Keratinocyte (primary cell): Measurements from ENCODE around the gene PSMB10.
A peak's percentile ranks its signal among the peaks of the same experiment; 100 is the strongest.

Experiments used
- EZH2 ChIP-seq: IDR thresholded peaks from one replicate; pipeline ENCODE4 v1.6.1; 2012; ENCODE audit warnings: inconsistent platforms, mild to moderate bottlenecking, low read length, moderate library complexity
- TF ChIP-seq, protein P1 (sequence below), 3 experiments: IDR thresholded peaks in 1 of 3; conservative IDR thresholded peaks in 1 of 3; optimal IDR thresholded peaks in 1 of 3; 2 replicates in 2 of 3; 3 replicates in 1 of 3; pipeline versions ENCODE3 to v1.5.1; 2011; ENCODE audit warnings: low read length in 3 of 3, mild to moderate bottlenecking in 3 of 3, moderate library complexity in 2 of 3, control low read depth in 1 of 3, inconsistent platforms in 1 of 3; ENCODE audit not compliant: insufficient read depth in 2 of 3; ENCODE audit errors: extremely low read depth in 1 of 3

DNA sequence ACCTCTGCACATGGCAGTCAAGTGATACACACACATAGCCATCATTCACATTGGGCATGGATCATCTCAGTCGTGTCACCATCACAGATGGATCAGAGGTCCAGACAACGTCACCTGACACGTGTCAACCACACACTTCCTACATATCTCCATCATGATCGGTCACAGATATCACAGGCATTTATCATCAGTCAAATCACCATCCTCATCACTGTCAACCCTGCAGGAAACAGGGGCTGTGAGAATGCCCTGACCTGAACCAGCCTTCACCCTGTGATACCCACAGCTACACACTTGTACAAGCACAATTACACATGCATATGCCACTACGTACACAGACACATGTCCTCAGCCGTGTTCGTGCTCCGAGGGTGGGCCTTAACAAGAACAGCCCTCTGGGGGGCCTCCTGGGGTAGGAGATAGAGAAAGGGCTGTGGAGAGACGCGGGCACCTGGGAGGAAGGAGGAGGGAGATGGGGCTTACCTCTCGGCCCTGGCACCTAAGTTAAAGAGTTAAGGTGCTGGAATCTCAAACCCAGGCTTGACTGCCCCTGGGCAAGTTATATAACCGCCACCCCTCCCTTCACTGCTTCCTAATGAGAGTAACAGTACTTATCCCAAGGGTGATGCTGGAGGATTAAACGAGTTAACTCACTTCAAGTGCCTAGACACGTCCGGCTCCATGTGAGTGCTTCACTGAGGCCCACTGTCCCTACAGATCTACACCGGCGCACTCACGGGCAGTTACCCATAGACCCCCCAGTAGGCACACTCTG is 30.7 kb upstream of the PSMB10 start:
- TF ChIP-seq, protein P1, sequence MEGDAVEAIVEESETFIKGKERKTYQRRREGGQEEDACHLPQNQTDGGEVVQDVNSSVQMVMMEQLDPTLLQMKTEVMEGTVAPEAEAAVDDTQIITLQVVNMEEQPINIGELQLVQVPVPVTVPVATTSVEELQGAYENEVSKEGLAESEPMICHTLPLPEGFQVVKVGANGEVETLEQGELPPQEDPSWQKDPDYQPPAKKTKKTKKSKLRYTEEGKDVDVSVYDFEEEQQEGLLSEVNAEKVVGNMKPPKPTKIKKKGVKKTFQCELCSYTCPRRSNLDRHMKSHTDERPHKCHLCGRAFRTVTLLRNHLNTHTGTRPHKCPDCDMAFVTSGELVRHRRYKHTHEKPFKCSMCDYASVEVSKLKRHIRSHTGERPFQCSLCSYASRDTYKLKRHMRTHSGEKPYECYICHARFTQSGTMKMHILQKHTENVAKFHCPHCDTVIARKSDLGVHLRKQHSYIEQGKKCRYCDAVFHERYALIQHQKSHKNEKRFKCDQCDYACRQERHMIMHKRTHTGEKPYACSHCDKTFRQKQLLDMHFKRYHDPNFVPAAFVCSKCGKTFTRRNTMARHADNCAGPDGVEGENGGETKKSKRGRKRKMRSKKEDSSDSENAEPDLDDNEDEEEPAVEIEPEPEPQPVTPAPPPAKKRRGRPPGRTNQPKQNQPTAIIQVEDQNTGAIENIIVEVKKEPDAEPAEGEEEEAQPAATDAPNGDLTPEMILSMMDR (optimal IDR thresholded peaks at IDR 0.05 in 1 of 3, IDR thresholded peaks at IDR 0.05 in 1 of 3, conservative IDR thresholded peaks at IDR 0.05 in 1 of 3; ENCODE audit: extremely low read depth in 1 of 3, insufficient read depth in 2 of 3, low read length in 3 of 3): peak in 1 of 3 experiments; percentile 2
- TF ChIP-seq EZH2: no peak
